ENCODE measurements around the gene TARBP2. TPM values are rescaled to one million over a fixed set of nuclear protein-coding genes. Genes with fewer than 3 reads are reported as not detected.

The TARBP2 gene
- total and polyA plus RNA-seq, 2 donors from 2014 or later: 32.5 to 36.3 TPM

GRCh38 chr12:53492188-53492587 is 8.9 kb upstream of the TARBP2 start:
- TF ChIP-seq, protein P1, sequence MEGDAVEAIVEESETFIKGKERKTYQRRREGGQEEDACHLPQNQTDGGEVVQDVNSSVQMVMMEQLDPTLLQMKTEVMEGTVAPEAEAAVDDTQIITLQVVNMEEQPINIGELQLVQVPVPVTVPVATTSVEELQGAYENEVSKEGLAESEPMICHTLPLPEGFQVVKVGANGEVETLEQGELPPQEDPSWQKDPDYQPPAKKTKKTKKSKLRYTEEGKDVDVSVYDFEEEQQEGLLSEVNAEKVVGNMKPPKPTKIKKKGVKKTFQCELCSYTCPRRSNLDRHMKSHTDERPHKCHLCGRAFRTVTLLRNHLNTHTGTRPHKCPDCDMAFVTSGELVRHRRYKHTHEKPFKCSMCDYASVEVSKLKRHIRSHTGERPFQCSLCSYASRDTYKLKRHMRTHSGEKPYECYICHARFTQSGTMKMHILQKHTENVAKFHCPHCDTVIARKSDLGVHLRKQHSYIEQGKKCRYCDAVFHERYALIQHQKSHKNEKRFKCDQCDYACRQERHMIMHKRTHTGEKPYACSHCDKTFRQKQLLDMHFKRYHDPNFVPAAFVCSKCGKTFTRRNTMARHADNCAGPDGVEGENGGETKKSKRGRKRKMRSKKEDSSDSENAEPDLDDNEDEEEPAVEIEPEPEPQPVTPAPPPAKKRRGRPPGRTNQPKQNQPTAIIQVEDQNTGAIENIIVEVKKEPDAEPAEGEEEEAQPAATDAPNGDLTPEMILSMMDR (IDR thresholded peaks at IDR 0.05; ENCODE audit: borderline replicate concordance, extremely low read depth, insufficient read depth): no peak
- H3K4me3 ChIP-seq (ENCODE audit: low read length in 3 of 3): peak overlapping the region; percentile 49 to 76 (median 51)
- FAIRE-seq: no peak
- intact Hi-C loops (cut with DNase I): no loop called here
- H3K27me3 ChIP-seq (ENCODE audit: control insufficient read depth, insufficient read depth, low read length): no peaks in the 10 kb centered on the region
- H3K36me3 ChIP-seq (ENCODE audit: control insufficient read depth in 2 of 3, insufficient read depth in 3 of 3, low read length in 3 of 3): no peaks in the 10 kb centered on the region
- no peaks in the 10 kb centered on the region for H3K9me3 ChIP-seq (ENCODE audit: control insufficient read depth in 2 of 3, insufficient read depth in 1 of 3, low read length in 3 of 3)
- peak overlapping the region; percentile 80 to 91 for H3K27ac ChIP-seq (ENCODE audit: low read depth in 2 of 2, low read length in 2 of 2)
- H3K9ac ChIP-seq (ENCODE audit: low read length in 3 of 3): peak overlapping the region in 1 of 3 donors; percentile 43
- H3K4me1 ChIP-seq (ENCODE audit: control insufficient read depth in 2 of 3, insufficient read depth in 2 of 3, low read depth in 1 of 3, low read length in 3 of 3): peaks cover 3 to 29% (median 15%) of the 10 kb centered on the region in 3 donors
- peak in 3 of 5 donors; percentile 58 to 72 (median 70) for DNase-seq

DNA sequence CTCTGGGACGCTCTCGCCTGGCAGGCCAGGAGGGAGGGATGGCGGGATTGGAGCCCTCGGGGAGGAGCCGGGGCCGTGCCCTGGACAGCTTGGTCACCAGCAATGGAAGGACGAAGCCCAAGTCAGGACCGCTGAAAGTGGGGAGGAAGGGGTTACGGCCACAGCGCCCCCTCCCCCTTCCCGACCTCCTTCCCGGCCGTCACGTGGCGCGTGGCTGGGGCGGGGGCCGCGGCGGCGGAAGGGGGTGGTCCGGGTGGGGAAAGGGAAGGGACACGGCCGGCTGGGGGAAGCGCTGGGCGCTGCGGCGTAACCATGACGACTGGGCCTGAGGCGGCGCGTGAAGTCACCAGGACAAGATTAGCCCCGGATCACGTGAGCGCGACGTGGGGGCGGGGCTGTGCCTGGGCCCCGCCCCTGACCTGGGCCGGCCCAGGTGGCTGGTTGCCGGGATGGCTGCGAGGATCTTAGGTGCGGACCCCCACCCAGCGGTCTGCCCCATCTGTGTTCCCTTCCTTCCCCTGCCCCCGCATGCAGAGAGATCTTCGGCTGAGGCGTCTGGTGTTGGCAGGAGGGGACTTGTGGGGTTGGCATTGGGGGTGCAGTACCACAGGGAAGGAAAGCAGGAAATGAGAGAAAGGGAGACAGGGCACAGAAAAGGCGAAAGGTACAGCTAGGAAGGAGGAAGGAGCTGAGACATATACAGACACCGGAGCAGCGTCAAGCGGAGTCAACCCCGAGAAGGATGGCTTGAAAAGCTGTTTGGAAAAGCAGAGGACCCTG is 8.1 kb upstream of the TARBP2 start:
- Histone ChIP-seq H3K27ac (ENCODE audit: low read depth in 2 of 2, low read length in 2 of 2) (peak overlapping the region; percentile 80 to 92), H3K9ac (ENCODE audit: low read length in 3 of 3) (peak overlapping the region; percentile 48 to 79 (median 53)), H3K4me1 (ENCODE audit: control insufficient read depth in 2 of 3, insufficient read depth in 2 of 3, low read depth in 1 of 3, low read length in 3 of 3) (peaks cover 3 to 29% (median 15%) of the 10 kb centered on the region in 3 donors), H3K27me3 (ENCODE audit: control insufficient read depth, insufficient read depth, low read length) (no peaks in the 10 kb centered on the region), H3K9me3 (ENCODE audit: control insufficient read depth in 2 of 3, insufficient read depth in 1 of 3, low read length in 3 of 3) (no peaks in the 10 kb centered on the region), H3K36me3 (ENCODE audit: control insufficient read depth in 2 of 3, insufficient read depth in 3 of 3, low read length in 3 of 3) (no peaks in the 10 kb centered on the region), H3K4me3 (ENCODE audit: low read length in 3 of 3) (peak overlapping the region; percentile 63 to 82 (median 76))
- no peak for FAIRE-seq
- DNase-seq: peak; percentile 98 to 99 (median 99)
- TF ChIP-seq, protein P1 (IDR thresholded peaks at IDR 0.05; ENCODE audit: borderline replicate concordance, extremely low read depth, insufficient read depth): no peak
- intact Hi-C loops (cut with DNase I): no loop called here

- H3K27ac ChIP-seq (ENCODE audit: low read depth in 2 of 2, low read length in 2 of 2): peak overlapping the region; percentile 80 to 92
- peaks cover 3 to 29% (median 18%) of the 10 kb centered on the region in 3 donors for H3K4me1 ChIP-seq (ENCODE audit: control insufficient read depth in 2 of 3, insufficient read depth in 2 of 3, low read depth in 1 of 3, low read length in 3 of 3)
- no peak for FAIRE-seq
- H3K9ac ChIP-seq (ENCODE audit: low read length in 3 of 3): peak overlapping the region; percentile 48 to 79 (median 53)
- H3K36me3 ChIP-seq (ENCODE audit: control insufficient read depth in 2 of 3, insufficient read depth in 3 of 3, low read length in 3 of 3): no peaks in the 10 kb centered on the region
- DNase-seq: peak in 3 of 5 donors; percentile 39 to 49 (median 48)
- peak overlapping the region; percentile 63 to 82 (median 76) for H3K4me3 ChIP-seq (ENCODE audit: low read length in 3 of 3)
- intact Hi-C loops (cut with DNase I): no loop called here
- TF ChIP-seq, protein P1 (IDR thresholded peaks at IDR 0.05; ENCODE audit: borderline replicate concordance, extremely low read depth, insufficient read depth): no peak
- no peaks in the 10 kb centered on the region for H3K9me3 ChIP-seq (ENCODE audit: control insufficient read depth in 2 of 3, insufficient read depth in 1 of 3, low read length in 3 of 3)
- no peaks in the 10 kb centered on the region for H3K27me3 ChIP-seq (ENCODE audit: control insufficient read depth, insufficient read depth, low read length)
Measured at GRCh38 chr12:53493610-53494391, 7.3 kb upstream of the TARBP2 start.
